ENCODE results near the gene C1orf216. TPM values are rescaled to one million over a fixed set of nuclear protein-coding genes. Genes with fewer than 3 reads are reported as not detected.
"Not testable (repeated sequence)": the region's sequence is repeated elsewhere in the genome, so short reads cannot be mapped to it uniquely, and the experiment has no call there.

The C1orf216 gene
- total and polyA plus RNA-seq, 5 experiments from 2014 or later, result 3.8 to 8.1 (median 4.7) TPM

DNA sequence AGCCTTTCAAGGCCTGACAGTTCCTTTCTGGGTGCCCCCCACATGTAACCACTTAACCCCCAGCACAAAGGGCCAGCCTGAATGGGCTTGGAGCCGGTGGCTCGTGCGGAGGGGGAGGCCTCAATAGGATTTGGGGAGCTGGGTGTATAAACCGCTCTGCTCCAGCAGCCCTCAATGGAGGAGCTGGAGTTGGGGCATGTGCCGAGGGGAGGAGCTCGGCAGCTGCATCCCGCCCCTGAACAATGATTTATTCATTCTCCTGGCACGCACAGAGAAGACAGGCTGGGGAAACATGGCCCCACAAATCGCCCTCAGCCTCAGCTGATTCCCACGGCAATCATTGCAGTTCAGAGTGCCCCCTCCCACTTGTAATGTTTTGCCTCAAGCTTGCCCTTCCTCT, 6.9 kb upstream of the C1orf216 start:
- peaks cover 0 to 13% (median 1%) of the 10 kb centered on the region in 5 donors for H3K27me3 Mint-ChIP-seq
- DNase-seq, result no peak
- ATAC-seq, result no peak
- H3K4me3 Mint-ChIP-seq, result no peak overlapping the region
- H3K27ac Mint-ChIP-seq, result no peak overlapping the region
- peaks cover 1 to 6% (median 3%) of the 10 kb centered on the region in 4 donors for H3K4me1 Mint-ChIP-seq
- POLR2A ChIA-PET, result no interaction called here
- H3K9me3 Mint-ChIP-seq, result no peaks in the 10 kb centered on the region
- H3K36me3 Mint-ChIP-seq, result no peaks in the 10 kb centered on the region

DNA sequence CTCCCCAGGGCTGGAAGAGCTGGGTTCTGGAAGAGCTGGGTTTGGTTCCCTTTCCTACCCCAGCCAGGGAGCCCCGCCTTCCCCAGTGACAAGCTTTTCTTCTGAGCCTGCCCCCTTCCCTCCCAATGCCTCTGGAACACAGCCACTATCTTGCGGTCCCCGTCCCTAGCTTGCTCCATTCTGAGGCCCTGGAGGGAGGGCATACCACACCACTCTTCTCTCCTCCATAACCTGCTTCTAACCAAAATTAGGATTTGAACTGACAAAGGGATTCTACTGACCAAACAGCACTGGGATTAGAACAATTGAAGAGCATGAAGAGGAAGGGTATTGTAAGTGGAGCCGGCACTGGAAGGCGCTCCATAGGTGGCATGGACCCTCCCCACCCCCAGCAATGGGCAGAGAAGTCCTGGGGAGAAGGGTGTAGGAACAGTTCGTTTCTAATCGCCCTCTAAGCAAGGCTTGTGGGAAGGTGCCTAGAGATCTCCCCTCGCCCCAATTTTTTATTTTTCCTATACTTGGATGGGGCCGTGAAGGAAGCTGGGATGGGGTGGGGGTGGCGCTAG, 690 bp downstream of the C1orf216 start:
- Mint-ChIP-seq H3K27me3 (no peaks in the 10 kb centered on the region), H3K36me3 (no peaks in the 10 kb centered on the region), H3K4me1 (peaks cover 22 to 38% (median 29%) of the 10 kb centered on the region in 4 donors), H3K4me3 (peak overlapping the region; percentile 59 to 96 (median 83)), H3K9me3 (no peaks in the 10 kb centered on the region), H3K27ac (peak overlapping the region in 8 of 10 donors; percentile 4 to 60 (median 28))
- ATAC-seq, result no peak
- DNase-seq, result no peak
- POLR2A ChIA-PET, result no interaction called here

DNA sequence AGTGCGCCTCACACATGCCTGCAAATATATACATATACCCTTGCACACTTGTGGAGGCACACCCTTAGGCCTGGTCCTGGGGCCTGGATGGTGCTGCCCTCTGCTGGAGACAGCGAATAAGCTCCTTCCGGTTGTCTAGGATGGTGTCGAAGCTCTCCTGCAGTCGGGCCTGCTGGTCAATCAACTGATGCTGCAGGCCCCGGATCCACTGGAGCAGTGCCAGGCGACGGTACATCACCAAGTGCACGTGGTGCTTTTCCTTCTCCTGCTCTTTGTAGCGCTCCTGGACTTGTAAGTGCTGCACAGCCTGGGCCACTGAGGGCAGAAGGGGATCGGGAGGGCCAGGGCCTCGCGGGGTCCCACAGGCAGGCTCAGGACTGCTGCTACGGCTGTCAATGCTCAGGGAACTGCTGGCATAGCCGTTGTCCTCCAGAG, 3.1 kb downstream of the C1orf216 start:
- peak overlapping the region in 2 of 10 donors; percentile 7 to 37 for H3K27ac Mint-ChIP-seq
- H3K36me3 Mint-ChIP-seq, result no peaks in the 10 kb centered on the region
- H3K4me3 Mint-ChIP-seq, result peak overlapping the region in 6 of 10 donors; percentile 8 to 74 (median 44)
- no peaks in the 10 kb centered on the region for H3K9me3 Mint-ChIP-seq
- peaks cover 0 to 2% (median 0%) of the 10 kb centered on the region in 5 donors for H3K27me3 Mint-ChIP-seq
- peak; percentile 57 to 71 for ATAC-seq
- DNase-seq, result peak; percentile 40 to 84 (median 70)
- peaks cover 22 to 38% (median 29%) of the 10 kb centered on the region in 4 donors for H3K4me1 Mint-ChIP-seq
- POLR2A ChIA-PET, result interaction anchor here (0.5 to 1.5 kb wide), 4 partner anchors 11 to 158 kb away, joined by 3 to 5 read pairs (median 3); partner anchors contain the start of genes KIAA0319L and NCDN

DNA sequence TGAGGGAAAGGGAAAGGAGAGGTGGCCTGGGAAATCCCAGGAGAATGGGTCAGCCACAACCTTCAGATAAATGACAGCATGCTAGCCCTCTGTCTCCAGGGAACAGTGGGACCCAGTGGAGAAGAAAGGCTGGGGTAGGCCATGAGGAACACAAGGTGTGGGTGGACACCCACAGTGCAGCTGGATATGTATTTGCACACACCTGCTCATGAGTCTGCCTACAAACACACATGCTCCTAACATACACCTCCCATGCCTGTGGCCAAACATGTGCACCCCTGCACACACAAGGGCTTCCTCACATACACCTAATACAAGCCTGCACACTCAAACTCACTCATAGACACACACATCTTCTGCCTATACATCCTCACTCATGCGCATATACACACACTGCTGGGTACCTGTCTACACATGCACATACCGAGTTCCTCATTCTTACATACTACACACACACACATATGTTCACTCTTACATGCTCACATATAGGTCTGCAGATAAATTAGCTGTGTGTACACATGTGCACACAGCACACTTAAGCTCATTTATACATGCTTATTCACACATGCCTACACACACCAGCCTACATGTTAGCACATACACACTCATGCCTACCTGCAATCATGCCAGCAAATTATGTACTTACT, 3.6 kb downstream of the C1orf216 start:
- Mint-ChIP-seq H3K4me3 (peak overlapping the region in 1 of 10 donors; percentile 37), H3K27ac (no peak overlapping the region), H3K27me3 (peaks cover 0 to 3% (median 0%) of the 10 kb centered on the region in 5 donors), H3K9me3 (no peaks in the 10 kb centered on the region), H3K36me3 (no peaks in the 10 kb centered on the region), H3K4me1 (peaks cover 22 to 38% (median 29%) of the 10 kb centered on the region in 4 donors)
- ATAC-seq (no peak), DNase-seq (no peak)
- POLR2A ChIA-PET, result interaction anchor here (1.2 to 1.5 kb wide), 3 partner anchors 11 to 158 kb away, joined by 3 to 5 read pairs (median 3); partner anchors contain the start of genes KIAA0319L and NCDN

DNA sequence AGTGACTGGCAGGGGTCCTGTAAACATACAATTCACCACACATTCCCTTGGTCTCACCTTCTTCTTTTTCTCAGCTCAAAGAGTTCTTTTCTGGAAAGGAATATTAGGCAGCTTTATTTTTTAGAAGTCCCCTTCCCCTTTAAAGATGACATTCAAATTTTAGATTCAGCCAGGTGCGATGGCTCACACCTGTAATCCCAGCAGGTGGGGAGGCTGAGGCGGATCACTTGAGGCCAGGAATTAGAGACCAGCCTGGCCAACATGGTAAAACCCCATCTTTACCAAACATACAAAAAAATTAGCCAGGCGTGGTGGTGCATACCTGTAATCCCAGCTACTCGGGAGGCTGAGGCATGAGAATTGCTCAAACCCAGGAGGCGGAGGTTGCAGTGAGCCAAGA, 7.6 kb downstream of the C1orf216 start:
- ATAC-seq, POLR2A ChIA-PET, DNase-seq, H3K36me3 Mint-ChIP-seq, H3K9me3 Mint-ChIP-seq, H3K4me3 Mint-ChIP-seq: not testable (repeated sequence)
- Mint-ChIP-seq H3K27ac (peak overlapping the region in 1 of 10 donors; percentile 46), H3K27me3 (peaks cover 16 to 30% (median 22%) of the 10 kb centered on the region in 5 donors), H3K4me1 (peaks cover 21 to 33% (median 27%) of the 10 kb centered on the region in 4 donors)

DNA sequence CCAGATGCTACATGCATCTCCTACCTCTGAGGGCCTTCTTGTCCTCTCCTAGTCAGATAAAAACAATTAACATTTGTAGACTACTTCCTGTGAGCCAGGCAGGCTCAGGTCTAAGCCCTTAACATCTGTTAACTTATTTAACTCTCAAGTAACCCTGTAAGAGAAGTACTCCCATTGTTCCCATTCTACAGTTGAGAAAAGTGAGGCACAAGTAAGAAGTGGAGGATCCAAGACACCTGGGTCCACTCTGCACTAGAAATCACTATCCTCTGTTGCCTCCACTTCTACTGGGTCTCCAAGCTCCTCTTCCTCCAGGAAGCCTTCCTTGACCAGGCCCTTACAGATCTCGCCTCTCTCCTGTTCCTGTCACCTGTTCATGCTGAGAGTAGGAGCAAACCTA, 9.7 kb downstream of the C1orf216 start:
- no peaks in the 10 kb centered on the region for H3K9me3 Mint-ChIP-seq
- peak overlapping the region in 1 of 10 donors; percentile 61 for H3K27ac Mint-ChIP-seq
- POLR2A ChIA-PET, result no interaction called here
- H3K27me3 Mint-ChIP-seq, result peaks cover 24 to 46% (median 33%) of the 10 kb centered on the region in 5 donors
- H3K36me3 Mint-ChIP-seq, result no peaks in the 10 kb centered on the region
- DNase-seq (no peak), ATAC-seq (no peak)
- peaks cover 14 to 22% (median 20%) of the 10 kb centered on the region in 4 donors for H3K4me1 Mint-ChIP-seq
- H3K4me3 Mint-ChIP-seq, result peak overlapping the region; percentile 53 to 90 (median 76)

DNA sequence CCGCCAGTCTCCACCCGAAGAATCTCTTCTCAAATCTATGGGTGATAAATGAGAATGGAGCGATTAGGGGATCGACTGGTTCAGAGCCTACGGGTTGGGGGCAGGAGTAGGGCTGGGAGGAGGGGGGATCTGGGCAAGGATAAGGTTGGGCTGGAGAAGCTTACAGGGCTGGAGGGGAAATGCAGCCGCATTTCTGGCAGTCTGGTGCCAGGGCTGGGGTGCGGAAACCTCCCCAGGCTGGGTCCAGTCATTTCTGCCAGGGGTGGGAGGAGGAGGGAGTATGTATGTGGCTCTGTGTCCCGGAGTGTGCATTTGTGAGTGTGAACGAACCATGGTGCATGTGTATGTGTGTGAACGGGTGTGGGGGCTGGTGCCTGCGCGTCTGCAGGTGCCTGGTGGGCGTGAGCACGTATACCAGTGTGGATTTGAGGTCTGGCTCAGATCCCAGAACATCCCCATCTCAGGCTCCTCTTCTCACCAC, 10.2 kb downstream of the C1orf216 start:
- POLR2A ChIA-PET, result no interaction called here
- DNase-seq, result no peak
- H3K27ac Mint-ChIP-seq, result peak overlapping the region in 3 of 10 donors; percentile 58 to 86 (median 61)
- ATAC-seq, result peak in 1 of 2 donors; percentile 24
- no peaks in the 10 kb centered on the region for H3K9me3 Mint-ChIP-seq
- no peaks in the 10 kb centered on the region for H3K36me3 Mint-ChIP-seq
- H3K27me3 Mint-ChIP-seq, result peaks cover 24 to 48% (median 33%) of the 10 kb centered on the region in 5 donors
- H3K4me3 Mint-ChIP-seq, result peak overlapping the region; percentile 53 to 90 (median 76)
- H3K4me1 Mint-ChIP-seq, result peaks cover 14 to 22% (median 20%) of the 10 kb centered on the region in 4 donors

DNA sequence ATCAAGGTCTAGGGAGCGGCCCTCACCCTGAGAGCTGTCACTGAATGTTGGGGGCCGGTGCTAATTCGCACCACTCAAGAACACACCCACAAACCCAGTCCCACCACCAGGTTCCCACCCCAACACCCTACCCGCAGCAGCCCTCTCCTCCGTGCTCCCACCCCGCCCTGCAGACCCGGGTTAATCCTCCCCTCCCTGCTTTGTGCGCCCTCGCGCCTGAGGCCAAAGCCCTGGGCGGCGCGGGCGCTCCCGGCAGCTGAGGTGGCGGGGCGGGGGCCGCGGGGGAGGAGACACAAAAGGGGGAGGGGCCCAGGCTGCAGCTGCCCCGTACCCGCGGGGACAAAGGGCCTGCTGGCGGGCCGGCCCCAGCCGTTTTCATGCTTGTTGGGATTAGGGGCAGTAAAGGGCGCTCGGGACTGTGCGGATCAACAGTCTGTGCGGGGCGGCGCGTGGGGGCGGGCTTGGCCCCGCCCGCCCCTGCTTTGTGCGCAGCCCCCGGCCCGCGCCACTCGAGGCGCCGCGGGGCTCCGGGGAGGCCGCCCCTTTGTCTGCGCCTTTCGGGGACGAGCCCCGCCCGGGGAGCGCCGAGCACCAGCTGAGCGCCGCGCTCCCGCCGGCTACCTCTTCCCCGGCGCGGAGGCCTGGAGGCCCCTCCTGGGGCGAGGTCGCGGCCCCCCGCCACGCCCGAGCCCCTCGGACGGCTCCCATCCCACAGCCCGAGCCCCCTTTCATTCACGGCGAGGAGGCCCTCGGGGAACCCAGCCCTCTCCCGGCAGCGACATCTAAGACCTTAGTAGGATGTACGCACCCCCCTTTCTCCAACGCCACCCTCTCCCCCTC, 10.9 kb downstream of the C1orf216 start:
- Mint-ChIP-seq H3K4me3 (peak overlapping the region; percentile 74 to 94 (median 90)), H3K27me3 (peaks cover 29 to 52% (median 33%) of the 10 kb centered on the region in 5 donors), H3K36me3 (no peaks in the 10 kb centered on the region), H3K9me3 (no peaks in the 10 kb centered on the region), H3K27ac (peak overlapping the region in 1 of 10 donors; percentile 86), H3K4me1 (peaks cover 14 to 22% (median 20%) of the 10 kb centered on the region in 4 donors)
- DNase-seq (peak in 3 of 10 donors; percentile 14 to 28 (median 23)), ATAC-seq (peak; percentile 52 to 70)
- POLR2A ChIA-PET, result interaction anchor here (0.6 kb wide), 1 partner anchor 150 kb away, joined by 3 read pairs; the partner anchor contains the start of gene NCDN

DNA sequence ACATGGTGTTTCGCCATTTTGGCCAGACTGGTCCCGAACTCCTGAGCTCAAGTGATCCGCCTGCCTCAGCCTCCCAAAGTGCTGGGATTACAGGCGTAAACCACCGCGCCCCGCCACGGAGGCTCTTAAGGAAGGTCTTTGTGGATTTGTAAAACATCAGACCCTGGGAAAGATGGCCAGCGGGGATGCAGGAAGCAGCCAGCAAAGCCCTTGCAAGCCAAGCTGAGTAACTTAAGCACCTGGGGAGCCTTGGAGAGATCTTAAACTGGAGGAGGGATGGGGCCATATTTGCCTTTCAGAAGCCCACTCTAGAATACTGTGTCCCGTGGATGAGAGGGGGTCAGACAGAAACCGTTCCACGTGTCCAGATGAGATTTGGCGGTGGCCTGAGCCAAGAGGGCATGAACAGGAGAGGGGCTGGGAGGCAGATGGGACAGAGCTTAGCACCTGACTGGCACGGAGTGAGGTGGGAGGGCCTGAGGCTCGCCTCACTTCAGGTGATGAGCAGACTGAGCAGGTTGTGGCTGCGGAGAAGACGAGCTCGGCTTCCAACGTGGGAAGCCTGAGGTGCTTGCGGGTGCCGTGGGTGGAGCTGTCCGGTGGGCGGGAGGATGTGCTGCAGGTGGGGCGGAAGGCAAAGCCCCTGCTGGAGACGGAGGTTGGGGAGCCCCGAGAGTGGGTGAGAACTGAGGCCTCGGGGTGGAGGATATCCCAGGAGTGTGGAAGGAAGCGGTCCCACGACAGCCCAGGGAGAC, 11.7 kb downstream of the C1orf216 start:
- no peaks in the 10 kb centered on the region for H3K9me3 Mint-ChIP-seq
- peak overlapping the region; percentile 74 to 94 (median 90) for H3K4me3 Mint-ChIP-seq
- no peaks in the 10 kb centered on the region for H3K36me3 Mint-ChIP-seq
- DNase-seq, result peak in 7 of 10 donors; percentile 11 to 38 (median 28)
- POLR2A ChIA-PET, result interaction anchor here (0.6 kb wide), 1 partner anchor 149 kb away, joined by 3 read pairs; the partner anchor contains the start of gene NCDN
- peaks cover 31 to 60% (median 34%) of the 10 kb centered on the region in 5 donors for H3K27me3 Mint-ChIP-seq
- H3K27ac Mint-ChIP-seq, result peak overlapping the region in 4 of 10 donors; percentile 16 to 63 (median 41)
- peak; percentile 68 to 69 for ATAC-seq
- H3K4me1 Mint-ChIP-seq, result peaks cover 14 to 22% (median 20%) of the 10 kb centered on the region in 4 donors

DNA sequence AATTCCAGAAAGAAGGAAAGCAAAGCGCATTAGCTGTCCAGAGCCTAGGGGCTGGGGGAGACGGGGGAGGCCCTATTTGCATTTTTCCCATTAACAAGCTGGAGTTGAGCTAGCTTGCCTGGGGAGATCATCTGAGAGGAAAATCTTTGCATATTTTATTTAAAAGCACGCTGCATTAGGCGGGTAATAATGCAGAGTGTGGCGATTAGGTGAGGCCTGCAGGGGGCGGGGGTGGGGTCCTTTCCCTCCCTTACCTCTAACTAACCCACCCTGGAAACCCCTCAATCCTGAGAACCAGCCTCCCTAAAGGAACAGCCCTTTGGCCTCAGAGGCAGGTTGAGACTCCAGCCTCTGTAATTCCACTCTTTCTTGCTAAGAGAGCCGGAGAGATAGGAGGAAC, 16.2 kb downstream of the C1orf216 start:
- peaks cover 7 to 11% (median 10%) of the 10 kb centered on the region in 4 donors for H3K4me1 Mint-ChIP-seq
- peaks cover 43 to 83% (median 62%) of the 10 kb centered on the region in 5 donors for H3K27me3 Mint-ChIP-seq
- DNase-seq, result no peak
- peaks cover 0 to 3% (median 0%) of the 10 kb centered on the region in 9 donors for H3K9me3 Mint-ChIP-seq
- no peak for ATAC-seq
- H3K4me3 Mint-ChIP-seq, result no peak overlapping the region
- H3K36me3 Mint-ChIP-seq, result no peaks in the 10 kb centered on the region
- POLR2A ChIA-PET, result no interaction called here
- H3K27ac Mint-ChIP-seq, result no peak overlapping the region

DNA sequence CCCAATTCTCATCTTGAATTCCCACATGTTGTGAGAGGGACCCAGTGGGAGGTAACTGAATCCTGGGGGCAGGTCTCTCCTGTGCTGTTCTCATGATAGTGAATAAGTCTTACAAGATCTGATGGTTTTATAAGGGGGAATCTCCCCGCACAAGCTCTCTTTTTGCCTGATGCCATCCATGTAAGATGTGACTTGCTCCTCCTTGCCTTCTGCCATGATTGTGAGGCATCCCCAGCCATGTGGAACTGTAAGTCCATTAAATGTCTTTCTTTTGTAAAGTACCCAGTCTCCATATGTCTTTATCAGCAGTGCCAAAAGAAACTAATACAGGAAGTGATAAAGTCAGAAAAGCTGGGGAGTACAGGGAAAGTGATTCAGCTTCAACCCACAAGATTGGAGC, 19.5 kb downstream of the C1orf216 start:
- POLR2A ChIA-PET, H3K27ac Mint-ChIP-seq, H3K36me3 Mint-ChIP-seq, H3K9me3 Mint-ChIP-seq, DNase-seq, ATAC-seq, H3K4me1 Mint-ChIP-seq, H3K4me3 Mint-ChIP-seq: not testable (repeated sequence)
- peaks cover 26 to 66% (median 53%) of the 10 kb centered on the region in 5 donors for H3K27me3 Mint-ChIP-seq
